Measurements from ENCODE around the gene CDKN2AIP.
A peak's percentile ranks its signal among the peaks of the same experiment; 100 is the strongest.

Gene CDKN2AIP

DNA sequence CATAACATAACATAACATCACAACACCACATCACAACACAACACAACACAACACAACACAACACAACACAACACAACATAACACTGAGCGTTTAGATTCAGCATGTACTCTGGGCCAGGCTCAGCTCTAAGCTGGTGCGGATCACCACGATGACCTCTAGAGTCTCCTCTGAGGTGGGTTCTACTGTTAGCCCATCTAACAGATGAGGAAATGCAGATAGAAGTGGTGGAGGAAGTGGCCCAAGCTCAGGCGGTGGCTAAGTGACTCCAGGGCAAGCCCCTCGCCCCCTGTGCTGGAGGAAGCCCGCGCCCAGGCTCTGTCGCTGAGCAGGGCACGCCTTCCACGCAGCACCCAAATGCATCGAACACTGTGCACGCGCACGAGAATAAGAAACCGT is 45.3 kb upstream of the CDKN2AIP start:
- DNase-seq, result no peak
- no peak for TF ChIP-seq CTCF (IDR thresholded peaks at IDR 0.05)
- H3K9me3 Mint-ChIP-seq, result no peaks in the 10 kb centered on the region
- peaks cover 9% of the 10 kb centered on the region for H3K27me3 Mint-ChIP-seq (ENCODE audit: low read depth, poor library complexity)
- H3K4me3 Mint-ChIP-seq, result peak overlapping the region; percentile 49
- H3K4me1 Mint-ChIP-seq, result peaks cover 66% of the 10 kb centered on the region
- no peaks in the 10 kb centered on the region for H3K36me3 Mint-ChIP-seq (ENCODE audit: low read depth)
- H3K27ac Mint-ChIP-seq, result no peak overlapping the region

DNA sequence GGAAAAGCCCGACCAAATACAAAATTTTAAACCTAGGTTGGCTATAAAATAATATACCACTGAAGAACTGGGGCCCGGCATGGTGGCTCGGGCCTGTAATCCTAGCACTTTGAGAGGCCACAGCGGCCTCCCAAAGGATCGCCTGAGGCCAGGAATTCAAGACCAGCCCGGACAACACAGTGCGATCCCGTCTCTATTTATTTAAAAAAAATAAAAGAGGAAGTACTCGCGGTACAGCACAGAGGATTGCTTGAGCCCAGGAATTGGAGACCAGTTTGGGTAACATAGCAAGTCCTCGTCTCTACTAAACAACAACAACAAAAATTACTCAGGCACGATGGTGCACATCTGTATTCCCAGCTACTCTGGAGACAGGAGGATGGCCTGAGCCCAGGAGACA is 44.8 kb upstream of the CDKN2AIP start:
- no peak for TF ChIP-seq CTCF (IDR thresholded peaks at IDR 0.05)
- H3K36me3 Mint-ChIP-seq (ENCODE audit: low read depth), result no peaks in the 10 kb centered on the region
- no peak for DNase-seq
- H3K27me3 Mint-ChIP-seq (ENCODE audit: low read depth, poor library complexity), result peaks cover 9% of the 10 kb centered on the region
- peaks cover 65% of the 10 kb centered on the region for H3K4me1 Mint-ChIP-seq
- H3K9me3 Mint-ChIP-seq, result no peaks in the 10 kb centered on the region
- H3K27ac Mint-ChIP-seq, result no peak overlapping the region
- no peak overlapping the region for H3K4me3 Mint-ChIP-seq

- Mint-ChIP-seq H3K9me3 (no peaks in the 10 kb centered on the region), H3K36me3 (ENCODE audit: low read depth) (no peaks in the 10 kb centered on the region), H3K27me3 (ENCODE audit: low read depth, poor library complexity) (peaks cover 9% of the 10 kb centered on the region), H3K4me3 (no peak overlapping the region), H3K27ac (no peak overlapping the region), H3K4me1 (peaks cover 65% of the 10 kb centered on the region)
- no peak for TF ChIP-seq CTCF (IDR thresholded peaks at IDR 0.05)
- no peak for DNase-seq
These were observed 44.4 kb upstream of the CDKN2AIP start for GRCh38 chr4:183400035-183400434.

DNA sequence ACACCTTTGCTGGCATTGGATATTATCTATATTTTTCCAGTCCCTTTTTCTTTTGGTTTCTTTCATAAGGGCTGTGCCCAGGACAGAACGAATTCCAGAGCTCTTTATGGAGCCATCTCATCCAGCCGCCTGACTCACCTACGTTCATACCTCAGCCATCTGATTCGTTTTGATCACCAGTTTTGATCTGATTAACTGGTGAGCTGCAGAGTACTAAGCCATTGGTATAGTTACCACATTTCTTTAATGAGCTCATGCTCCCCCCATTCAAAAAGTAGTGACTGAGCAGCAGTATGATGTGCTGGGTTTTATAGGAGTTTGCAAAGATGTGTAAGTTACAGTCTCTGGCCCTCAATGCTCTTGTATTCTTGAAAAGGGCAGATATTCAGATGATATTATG is 43.0 kb upstream of the CDKN2AIP start:
- Mint-ChIP-seq H3K27ac (no peak overlapping the region), H3K4me3 (no peak overlapping the region), H3K27me3 (ENCODE audit: low read depth, poor library complexity) (peaks cover 9% of the 10 kb centered on the region), H3K4me1 (peaks cover 68% of the 10 kb centered on the region), H3K36me3 (ENCODE audit: low read depth) (no peaks in the 10 kb centered on the region), H3K9me3 (peaks cover 3% of the 10 kb centered on the region)
- TF ChIP-seq CTCF (IDR thresholded peaks at IDR 0.05), result no peak
- DNase-seq, result no peak

DNA sequence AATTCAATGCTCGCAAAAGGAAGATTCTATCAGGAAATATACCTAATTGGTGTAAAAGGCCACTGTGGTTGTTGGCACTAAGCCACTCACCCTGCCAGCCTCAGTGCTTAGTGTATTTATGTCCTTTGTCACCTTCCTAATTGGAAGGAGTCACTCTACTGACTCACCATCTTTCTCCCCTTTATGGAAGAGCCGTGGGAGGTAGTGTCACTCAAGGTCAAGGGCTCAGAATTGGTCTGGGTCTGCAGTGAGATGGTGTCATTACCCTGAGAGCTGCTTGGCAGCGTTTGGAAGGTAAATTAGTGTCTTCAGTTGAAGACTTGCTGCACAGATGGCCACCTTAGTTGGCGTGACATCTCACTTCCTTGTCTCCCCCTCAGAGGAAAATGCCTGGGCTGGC is 41.7 kb upstream of the CDKN2AIP start:
- Mint-ChIP-seq H3K4me1 (peaks cover 63% of the 10 kb centered on the region), H3K27ac (peak overlapping the region; percentile 70), H3K4me3 (no peak overlapping the region), H3K27me3 (ENCODE audit: low read depth, poor library complexity) (peaks cover 9% of the 10 kb centered on the region), H3K36me3 (ENCODE audit: low read depth) (no peaks in the 10 kb centered on the region), H3K9me3 (peaks cover 3% of the 10 kb centered on the region)
- DNase-seq, result no peak
- no peak for TF ChIP-seq CTCF (IDR thresholded peaks at IDR 0.05)

- H3K4me3 Mint-ChIP-seq, result peak overlapping the region; percentile 61
- H3K9me3 Mint-ChIP-seq, result peaks cover 3% of the 10 kb centered on the region
- H3K36me3 Mint-ChIP-seq (ENCODE audit: low read depth), result no peaks in the 10 kb centered on the region
- DNase-seq, result no peak
- peaks cover 64% of the 10 kb centered on the region for H3K4me1 Mint-ChIP-seq
- peaks cover 9% of the 10 kb centered on the region for H3K27me3 Mint-ChIP-seq (ENCODE audit: low read depth, poor library complexity)
- TF ChIP-seq CTCF (IDR thresholded peaks at IDR 0.05), result no peak
- H3K27ac Mint-ChIP-seq, result no peak overlapping the region
These were observed 41.0 kb upstream of the CDKN2AIP start for GRCh38 chr4:183403486-183403885.

All from nephron progenitor cell (in vitro differentiated cells).